Naive thymus-derived CD4-positive, alpha-beta T cell (primary cell): ENCODE data around the gene KYAT1. TPM values are rescaled to one million over a fixed set of nuclear protein-coding genes. Genes with fewer than 3 reads are reported as not detected.
A peak's percentile ranks its signal among the peaks of the same experiment; 100 is the strongest.
"Not testable (repeated sequence)": the region's sequence is repeated elsewhere in the genome, so short reads cannot be mapped to it uniquely, and the experiment has no call there.

Experiments used
- ATAC-seq: fragments of 150-1000 bp; cut with Tn5 transposase; 2 replicates; pipeline ENCODE4 v1.10.0; 2021; ENCODE audit warnings: mild to moderate bottlenecking, moderate library complexity
- CTCF ChIA-PET: fragments of 350-600 bp; sonication (Branson Sonifier 250); formaldehyde crosslinking; loops from one replicate; lab custom pipeline; 2021; ENCODE audit warnings: antibody characterized with exemption; lab: Charles Lee
- POLR2A ChIA-PET: fragments of 350-600 bp; sonication (Branson Sonifier 250); formaldehyde crosslinking; loops from one replicate; lab custom pipeline; 2021; ENCODE audit warnings: antibody characterized with exemption, inconsistent platforms; lab: Charles Lee
- DNase-seq, 9 donors: peaks; one replicate each; pipeline versions ENCODE4 v3.0.0 to v3.0.0-alpha.2; 2020 to 2022; ENCODE audit warnings: mixed read lengths in 1 of 9
- H3K27ac ChIP-seq: one replicate; pipeline ENCODE4 v1.7.0; 2013; ENCODE audit warnings: mild to moderate bottlenecking, low read depth, low read length, moderate library complexity
- H3K27me3 ChIP-seq, 2 donors: one replicate each; pipeline ENCODE4 v1.7.0; 2013; ENCODE audit warnings: low read length in 2 of 2, mild to moderate bottlenecking in 2 of 2, moderate library complexity in 2 of 2; ENCODE audit not compliant: control insufficient read depth in 2 of 2, insufficient read depth in 2 of 2
- H3K36me3 ChIP-seq, 3 experiments: 1 replicate in 2 of 3; 2 replicates in 1 of 3; pipeline ENCODE4 v1.7.0; 2013; ENCODE audit warnings: low read length in 3 of 3, mild to moderate bottlenecking in 3 of 3, moderate library complexity in 1 of 3; ENCODE audit not compliant: insufficient read depth in 3 of 3, control insufficient read depth in 2 of 3
- H3K4me1 ChIP-seq, 2 donors: one replicate each; pipeline ENCODE4 v1.7.0; 2013; ENCODE audit warnings: low read length in 2 of 2, mild to moderate bottlenecking in 2 of 2, moderate library complexity in 1 of 2; ENCODE audit not compliant: control insufficient read depth in 2 of 2, insufficient read depth in 2 of 2
- H3K4me3 ChIP-seq: 2 replicates; pipeline ENCODE4 v1.7.0; 2013; ENCODE audit warnings: mild to moderate bottlenecking, low read length
- H3K9me3 ChIP-seq, 3 experiments: 1 replicate in 2 of 3; 2 replicates in 1 of 3; pipeline ENCODE4 v1.7.0; 2013; ENCODE audit warnings: low read length in 3 of 3; ENCODE audit not compliant: control insufficient read depth in 2 of 3
- H3K27ac Mint-ChIP-seq, 9 donors: one replicate each; pipeline ENCODE4 v1.8.0; 2020 to 2022; ENCODE audit warnings: mixed read lengths in 9 of 9, mild to moderate bottlenecking in 8 of 9, moderate library complexity in 5 of 9, inconsistent platforms in 2 of 9
- H3K27me3 Mint-ChIP-seq, 5 donors: one replicate each; pipeline ENCODE4 v1.8.0; 2021 to 2022; ENCODE audit warnings: mixed read lengths in 5 of 5, mild to moderate bottlenecking in 1 of 5
- H3K36me3 Mint-ChIP-seq, 5 donors: one replicate each; pipeline ENCODE4 v1.8.0; 2020 to 2022; ENCODE audit warnings: mixed read lengths in 5 of 5, mild to moderate bottlenecking in 3 of 5, inconsistent platforms in 1 of 5
- H3K4me1 Mint-ChIP-seq, 7 donors: one replicate each; pipeline ENCODE4 v1.8.0; 2020 to 2022; ENCODE audit warnings: mixed read lengths in 7 of 7, mild to moderate bottlenecking in 3 of 7, inconsistent platforms in 1 of 7
- H3K4me3 Mint-ChIP-seq, 10 donors: one replicate each; pipeline ENCODE4 v1.8.0; 2020 to 2022; ENCODE audit warnings: mild to moderate bottlenecking in 10 of 10, mixed read lengths in 10 of 10, moderate library complexity in 6 of 10, inconsistent platforms in 2 of 10
- H3K9me3 Mint-ChIP-seq, 11 donors: one replicate each; pipeline ENCODE4 v1.8.0; 2020 to 2022; ENCODE audit warnings: mixed read lengths in 11 of 11, mild to moderate bottlenecking in 4 of 11, inconsistent platforms in 1 of 11, moderate library complexity in 1 of 11
- intact Hi-C, 2 donors: fragments of 100-400 bp; cut with micrococcal nuclease; formaldehyde crosslinking; loops; one replicate each; pipeline ENCODE4 v1.15.1; 2023
- polyA plus RNA-seq, 2 donors: library from polyadenylated mRNA; unstranded; fragments of 300-500 nt; fragmentation: Illumina TruSeq; gene quantifications; one replicate each; pipeline ENCODE4 v1.2.3, GENCODE V29; 2021
- total RNA-seq, 6 experiments: library from RNA in 5 of 6; stranded (reverse) in 5 of 6; gene quantifications; 1 replicate in 5 of 6; 2 replicates in 1 of 6; pipeline ENCODE4 v1.2.3 and lab custom pipeline; 2021 to 2026

The KYAT1 gene
- total and polyA plus RNA-seq, 7 experiments from 2014 or later = 7.2 to 18.2 (median 14.2) TPM

DNA sequence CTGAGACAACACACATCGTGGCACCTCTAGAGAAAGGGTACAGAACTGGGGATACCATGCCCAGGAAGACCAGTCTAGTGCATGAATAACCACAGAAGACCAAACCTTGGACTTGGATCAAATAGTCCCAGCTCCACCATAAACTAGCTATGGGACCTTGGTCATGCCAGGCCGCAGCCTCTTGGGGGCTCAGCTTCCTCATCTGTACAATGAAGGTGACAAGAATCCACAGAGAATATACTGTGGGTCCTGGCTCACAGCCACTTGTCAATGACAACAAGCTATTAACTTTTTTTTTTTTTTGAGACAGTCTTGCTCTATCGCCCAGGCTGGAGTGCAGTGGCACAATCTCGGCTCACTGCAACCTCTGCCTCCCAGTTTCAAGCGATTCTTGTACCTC, 3.9 kb downstream of the KYAT1 start:
- Mint-ChIP-seq H3K27ac (peak overlapping the region in 1 of 9 donors; percentile 8), H3K27me3 (no peaks in the 10 kb centered on the region), H3K4me1 (peaks cover 15 to 49% (median 28%) of the 10 kb centered on the region in 7 donors), H3K9me3 (no peaks in the 10 kb centered on the region), H3K36me3 (peaks cover 0 to 3% (median 0%) of the 10 kb centered on the region in 5 donors), H3K4me3 (peak overlapping the region in 1 of 10 donors; percentile 25)
- intact Hi-C loops = no loop called here
- DNase-seq (no peak), ATAC-seq (no peak)
- peaks cover 0 to 9% of the 10 kb centered on the region in 2 donors for H3K4me1 ChIP-seq
- H3K36me3 ChIP-seq = peaks cover 0 to 13% (median 0%) of the 10 kb centered on the region in 3 experiments
- H3K9me3 ChIP-seq = no peaks in the 10 kb centered on the region
- ChIA-PET CTCF (interaction anchor here (0.5 to 3.1 kb wide), 7 partner anchors 14 to 229 kb away, joined by 3 to 14 read pairs (median 5); partner anchors contain the start of gene ENDOG), POLR2A (interaction anchor here (0.7 to 1.3 kb wide), 5 partner anchors 21 to 59 kb away, joined by 3 to 6 read pairs (median 3); no protein-coding TSS in a partner anchor)
- no peak overlapping the region for H3K4me3 ChIP-seq
- no peak overlapping the region for H3K27ac ChIP-seq
- no peaks in the 10 kb centered on the region for H3K27me3 ChIP-seq

DNA sequence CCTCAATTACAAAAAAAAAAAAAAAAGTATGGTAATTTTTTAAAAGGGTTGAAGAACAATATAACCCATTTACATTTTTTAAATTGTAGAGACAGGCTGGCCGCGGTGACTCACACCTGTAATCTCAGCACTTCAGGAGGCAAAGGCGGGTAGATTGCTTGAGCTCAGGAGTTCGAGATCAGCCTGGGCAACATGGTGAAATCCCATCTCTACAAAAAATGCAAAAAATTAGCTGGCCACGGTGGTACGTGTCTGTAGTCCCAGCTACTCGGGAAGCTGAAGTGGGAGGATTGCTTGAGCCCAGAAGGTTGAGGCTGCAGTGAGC, 10.8 kb downstream of the KYAT1 start:
- H3K4me1 Mint-ChIP-seq, H3K9me3 Mint-ChIP-seq, intact Hi-C loops, DNase-seq, H3K9me3 ChIP-seq, H3K4me3 Mint-ChIP-seq, ATAC-seq, H3K4me1 ChIP-seq, H3K27me3 Mint-ChIP-seq, H3K36me3 Mint-ChIP-seq, H3K27me3 ChIP-seq, H3K27ac Mint-ChIP-seq, H3K27ac ChIP-seq, H3K4me3 ChIP-seq: not testable (repeated sequence)
- POLR2A ChIA-PET = interaction anchor here (0.6 kb wide), 1 partner anchor 1189 kb away, joined by 3 read pairs; no protein-coding TSS in a partner anchor
- CTCF ChIA-PET = interaction anchor here (0.8 to 1.2 kb wide), 2 partner anchors 18 to 115 kb away, joined by 3 to 4 read pairs; no protein-coding TSS in a partner anchor
- H3K36me3 ChIP-seq = peaks cover 0 to 11% (median 0%) of the 10 kb centered on the region in 3 experiments

DNA sequence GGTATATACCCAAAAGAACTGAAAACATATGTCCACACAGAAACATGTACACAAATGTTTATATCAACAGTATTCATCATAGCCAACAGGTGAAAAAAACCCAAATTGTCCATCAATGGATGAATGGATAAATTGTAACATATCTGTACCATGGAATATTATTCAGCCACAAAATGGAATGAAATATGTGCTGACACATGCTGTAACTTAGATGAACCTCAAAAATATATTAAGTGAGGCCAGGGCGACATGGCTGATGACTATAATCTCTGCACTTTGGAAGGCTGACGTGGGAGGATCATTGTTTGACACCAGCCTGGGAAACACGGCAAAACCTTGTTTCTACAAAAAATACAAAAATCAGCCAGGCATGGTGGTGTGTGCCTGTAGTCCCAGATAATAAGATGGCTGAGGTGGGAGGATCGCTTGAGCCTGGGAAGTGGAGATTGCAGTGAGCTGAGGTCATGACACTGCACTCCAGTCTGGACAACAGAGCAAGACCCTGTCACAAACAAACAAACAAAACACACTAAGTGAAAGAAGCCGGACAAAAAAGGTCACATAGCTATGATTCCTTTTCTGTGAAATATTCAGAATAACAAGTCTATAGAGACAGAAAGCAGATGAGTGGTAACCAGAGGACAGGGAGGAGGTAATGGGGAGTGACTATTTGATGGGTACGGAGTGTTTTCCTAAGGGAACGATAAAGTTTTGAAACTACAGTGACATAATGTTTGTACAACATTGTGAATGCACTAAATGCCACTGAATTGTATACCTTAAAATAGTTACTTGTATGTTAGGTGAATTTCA, 11.4 kb downstream of the KYAT1 start:
- intact Hi-C loops = no loop called here
- no peak overlapping the region for H3K27ac ChIP-seq
- H3K36me3 ChIP-seq = peaks cover 0 to 11% (median 0%) of the 10 kb centered on the region in 3 experiments
- Mint-ChIP-seq H3K27ac (peak overlapping the region in 2 of 9 donors; percentile 44 to 63), H3K27me3 (no peaks in the 10 kb centered on the region), H3K9me3 (no peaks in the 10 kb centered on the region), H3K4me1 (peaks cover 0 to 9% (median 5%) of the 10 kb centered on the region in 7 donors), H3K4me3 (no peak overlapping the region), H3K36me3 (peaks cover 0 to 9% (median 5%) of the 10 kb centered on the region in 5 donors)
- ATAC-seq (no peak), DNase-seq (no peak)
- CTCF ChIA-PET = interaction anchor here (0.9 to 1.2 kb wide), 2 partner anchors 19 to 221 kb away, joined by 3 read pairs; no protein-coding TSS in a partner anchor
- H3K4me1 ChIP-seq = no peaks in the 10 kb centered on the region
- no peaks in the 10 kb centered on the region for H3K9me3 ChIP-seq
- no peak overlapping the region for H3K4me3 ChIP-seq
- POLR2A ChIA-PET = interaction anchor here (0.6 kb wide), 1 partner anchor 347 kb away, joined by 3 read pairs; no protein-coding TSS in a partner anchor
- H3K27me3 ChIP-seq = no peaks in the 10 kb centered on the region

DNA sequence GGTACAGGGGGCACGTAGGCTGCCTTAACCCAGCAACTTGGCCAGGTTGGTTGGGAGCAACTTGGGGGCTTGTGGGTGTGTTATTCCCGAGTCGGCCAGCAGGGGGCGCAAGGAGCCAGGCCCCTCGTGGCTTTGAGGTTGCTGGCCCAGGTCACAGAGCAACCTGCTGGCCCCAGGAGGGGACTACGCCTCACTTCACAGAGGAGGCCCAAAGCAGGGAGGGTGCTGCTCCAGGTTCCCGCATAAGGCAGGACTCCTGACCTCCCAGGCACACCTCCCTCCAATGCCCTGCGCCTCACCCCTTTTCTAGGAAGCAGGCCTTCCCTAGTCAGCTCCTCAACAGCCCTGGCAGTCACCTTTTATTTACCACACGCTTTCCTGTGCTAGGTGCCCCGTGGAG, 18.1 kb downstream of the KYAT1 start:
- ChIA-PET CTCF (interaction anchor here (1.0 to 8.0 kb wide), 6 partner anchors 12 to 64 kb away, joined by 3 to 113 read pairs (median 6); no protein-coding TSS in a partner anchor), POLR2A (interaction anchor here (0.6 to 3.4 kb wide), 3 partner anchors 64 to 269 kb away, joined by 3 to 17 read pairs (median 3); no protein-coding TSS in a partner anchor)
- intact Hi-C loops = loop anchor here (1.0 to 5.0 kb wide), 5 partner anchors 19 to 215 kb away; partner anchors contain the start of genes DOLK (in 1 of the 2), LRRC8A (in 1 of the 2) and NUP188 (in 1 of the 2)
- Histone ChIP-seq H3K36me3 (no peaks in the 10 kb centered on the region), H3K27ac (no peak overlapping the region), H3K27me3 (no peaks in the 10 kb centered on the region), H3K4me3 (no peak overlapping the region), H3K9me3 (no peaks in the 10 kb centered on the region), H3K4me1 (peaks cover 3 to 7% of the 10 kb centered on the region in 2 donors)
- H3K4me1 Mint-ChIP-seq = peaks cover 0 to 10% (median 6%) of the 10 kb centered on the region in 7 donors
- peak; percentile 69 to 89 (median 79) for DNase-seq
- H3K27ac Mint-ChIP-seq = peak overlapping the region; percentile 11 to 78 (median 55)
- ATAC-seq = peak; percentile 99
- no peaks in the 10 kb centered on the region for H3K36me3 Mint-ChIP-seq
- no peaks in the 10 kb centered on the region for H3K27me3 Mint-ChIP-seq
- H3K9me3 Mint-ChIP-seq = no peaks in the 10 kb centered on the region
- H3K4me3 Mint-ChIP-seq = no peak overlapping the region

DNA sequence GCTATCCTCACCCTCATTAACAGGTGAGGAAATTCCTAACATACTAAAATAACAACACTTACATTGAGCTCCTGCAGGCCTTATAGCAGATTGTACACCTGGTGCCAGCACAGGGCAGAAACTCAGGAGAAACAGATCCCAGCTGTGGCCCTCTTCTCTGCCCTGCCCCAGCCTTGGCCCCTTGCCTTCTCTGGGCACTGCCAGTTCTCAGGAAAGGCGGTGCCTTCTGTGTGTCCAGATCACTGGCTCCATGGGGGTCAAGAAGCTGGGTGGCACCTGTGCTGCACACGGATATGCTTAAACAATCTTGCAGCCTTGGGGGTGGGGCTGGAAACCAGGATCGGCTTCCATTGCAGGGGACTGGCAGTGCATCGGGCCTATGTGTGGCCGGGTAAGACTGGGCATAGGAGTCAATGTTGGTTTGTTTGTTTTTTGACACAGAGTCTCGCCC, 19.3 kb downstream of the KYAT1 start:
- Histone ChIP-seq H3K4me3 (no peak overlapping the region), H3K27me3 (no peaks in the 10 kb centered on the region), H3K36me3 (no peaks in the 10 kb centered on the region), H3K9me3 (no peaks in the 10 kb centered on the region), H3K27ac (no peak overlapping the region), H3K4me1 (peaks cover 3 to 7% of the 10 kb centered on the region in 2 donors)
- Mint-ChIP-seq H3K9me3 (no peaks in the 10 kb centered on the region), H3K4me3 (no peak overlapping the region), H3K4me1 (peaks cover 0 to 10% (median 6%) of the 10 kb centered on the region in 7 donors), H3K27me3 (no peaks in the 10 kb centered on the region), H3K27ac (peak overlapping the region in 1 of 9 donors; percentile 49), H3K36me3 (no peaks in the 10 kb centered on the region)
- ATAC-seq = no peak
- CTCF ChIA-PET = interaction anchor here (8.0 kb wide), 1 partner anchor 66 kb away, joined by 113 read pairs; no protein-coding TSS in a partner anchor
- POLR2A ChIA-PET = interaction anchor here (0.7 to 3.4 kb wide), 3 partner anchors 59 to 65 kb away, joined by 3 to 17 read pairs (median 3); partner anchors contain the start of gene PHYHD1
- intact Hi-C loops = loop anchor here in 1 of 2 donors (2.0 to 5.0 kb wide), 2 partner anchors 85 to 214 kb away; partner anchors contain the start of genes DOLK and NUP188
- DNase-seq = no peak

GRCh38 chr9:128861501-128861900, 20.2 kb downstream of the KYAT1 start:
- Mint-ChIP-seq H3K27ac (peak overlapping the region in 2 of 9 donors; percentile 26 to 51), H3K4me3 (no peak overlapping the region), H3K4me1 (peaks cover 0 to 10% (median 6%) of the 10 kb centered on the region in 7 donors), H3K27me3 (no peaks in the 10 kb centered on the region), H3K9me3 (no peaks in the 10 kb centered on the region), H3K36me3 (no peaks in the 10 kb centered on the region)
- Histone ChIP-seq H3K36me3 (no peaks in the 10 kb centered on the region), H3K27ac (no peak overlapping the region), H3K27me3 (no peaks in the 10 kb centered on the region), H3K4me3 (no peak overlapping the region), H3K9me3 (no peaks in the 10 kb centered on the region), H3K4me1 (peaks cover 3 to 7% of the 10 kb centered on the region in 2 donors)
- POLR2A ChIA-PET = interaction anchor here (1.0 to 3.4 kb wide), 2 partner anchors 60 to 66 kb away, joined by 3 to 17 read pairs; partner anchors contain the start of gene PHYHD1
- CTCF ChIA-PET = interaction anchor here (0.6 to 8.0 kb wide), 3 partner anchors 67 to 237 kb away, joined by 4 to 113 read pairs (median 7); no protein-coding TSS in a partner anchor
- intact Hi-C loops = loop anchor here in 1 of 2 donors (5.0 kb wide), 1 partner anchor 86 kb away; the partner anchor contains the start of genes DOLK and NUP188
- ATAC-seq (no peak), DNase-seq (no peak)
